Endodermal cell (in vitro differentiated cells): ENCODE measurements around the gene RUNX1. TPM values are rescaled to one million over a fixed set of nuclear protein-coding genes. Genes with fewer than 3 reads are reported as not detected.
A peak's percentile ranks its signal among the peaks of the same experiment; 100 is the strongest.

Experiments
- DNase-seq: peaks from one replicate; pipeline ENCODE4 v3.0.0-alpha.2; 2017
- H3K27ac ChIP-seq: 2 replicates; pipeline ENCODE4 v1.5.1; 2013; ENCODE audit warnings: mild to moderate bottlenecking, low read depth, low read length, moderate library complexity
- H3K27me3 ChIP-seq: 2 replicates; pipeline ENCODE4 v1.6.1; 2013; ENCODE audit warnings: mild to moderate bottlenecking, low read length, moderate library complexity; ENCODE audit not compliant: insufficient read depth, control insufficient read depth, poor library complexity, severe bottlenecking
- H3K36me3 ChIP-seq: 2 replicates; pipeline ENCODE4 v1.7.0; 2013; ENCODE audit warnings: mild to moderate bottlenecking, low read length, moderate library complexity; ENCODE audit not compliant: control insufficient read depth, insufficient read depth
- H3K4me1 ChIP-seq: one replicate; pipeline ENCODE4 v1.7.0; 2013; ENCODE audit warnings: low read length; ENCODE audit not compliant: control insufficient read depth, insufficient read depth
- H3K4me3 ChIP-seq: 2 replicates; pipeline ENCODE4 v1.5.1; 2013; ENCODE audit warnings: mild to moderate bottlenecking, low read length, moderate library complexity
- H3K9ac ChIP-seq: 2 replicates; pipeline ENCODE4 v1.6.1; 2013; ENCODE audit warnings: mild to moderate bottlenecking, low read length, moderate library complexity; ENCODE audit not compliant: poor library complexity, severe bottlenecking; ENCODE audit errors: extremely low read depth
- H3K9me3 ChIP-seq: 2 replicates; pipeline ENCODE4 v1.6.1; 2013; ENCODE audit warnings: mild to moderate bottlenecking, low read length, moderate library complexity; ENCODE audit not compliant: control insufficient read depth
- H3K27ac Mint-ChIP-seq: 2 replicates; pipeline ENCODE4 v1.8.0; 2020; ENCODE audit warnings: mixed read lengths
- H3K27me3 Mint-ChIP-seq: 2 replicates; pipeline ENCODE4 v1.8.0; 2021; ENCODE audit warnings: mild to moderate bottlenecking, mixed read lengths; ENCODE audit not compliant: insufficient read depth
- H3K36me3 Mint-ChIP-seq: 2 replicates; pipeline ENCODE4 v1.8.0; 2020; ENCODE audit warnings: low read depth, mixed read lengths
- H3K4me1 Mint-ChIP-seq: 2 replicates; pipeline ENCODE4 v1.8.0; 2020; ENCODE audit warnings: mixed read lengths
- H3K4me3 Mint-ChIP-seq: 2 replicates; pipeline ENCODE4 v1.8.0; 2020; ENCODE audit warnings: mild to moderate bottlenecking, moderate library complexity, mixed read lengths
- H3K9me3 Mint-ChIP-seq: 2 replicates; pipeline ENCODE4 v1.8.0; 2020; ENCODE audit warnings: mild to moderate bottlenecking, mixed read lengths
- CTCF ChIP-seq: fragments of 200-600 bp; sonication (generic); conservative IDR thresholded peaks from 2 replicates; pipeline ENCODE4 v1.5.0; 2021; ENCODE audit warnings: antibody characterized with exemption, mild to moderate bottlenecking
- WGBS, 2 experiments: methylation state at CpG; one replicate each; pipeline versions ENCODE4 v1.1.5 to v1.1.7; 2013; ENCODE audit warnings: missing lambda C conversion rate in 2 of 2, mixed read lengths in 1 of 2; ENCODE audit not compliant: insufficient coverage in 1 of 2, insufficient read length in 1 of 2; 5-methylcytosine and 5-hydroxymethylcytosine counted together
- total RNA-seq, 2 donors: library from RNA; stranded (reverse); fragmentation: NEBNext Ultra II Directional in 1 of 2; extraction: Animal tissue kit (Norgen Biotek cat#: 25700) in 1 of 2; gene quantifications; 2 replicates in 1 of 2; 3 replicates in 1 of 2; pipeline ENCODE4 v1.2.1, GENCODE V29; 2021

Gene RUNX1
- total RNA-seq, 2 donors from 2014 or later: 0.31 to 2.8 TPM

GRCh38 chr21:34833465-34833864, 215.6 kb downstream of the RUNX1 start:
- WGBS, 2 experiments: 96% methylated on average over 5 of the region's 5 CpGs
- no peak for DNase-seq
- Mint-ChIP-seq H3K4me3 (no peak overlapping the region), H3K9me3 (no peaks in the 10 kb centered on the region), H3K4me1 (peaks cover 12% of the 10 kb centered on the region), H3K27me3 (peaks cover 2% of the 10 kb centered on the region), H3K27ac (no peak overlapping the region), H3K36me3 (no peaks in the 10 kb centered on the region)
- no peaks in the 10 kb centered on the region for H3K36me3 ChIP-seq
- no peak overlapping the region for H3K4me3 ChIP-seq
- H3K9ac ChIP-seq: no peak overlapping the region
- no peaks in the 10 kb centered on the region for H3K9me3 ChIP-seq
- TF ChIP-seq CTCF: no peak
- H3K4me1 ChIP-seq: no peaks in the 10 kb centered on the region
- H3K27ac ChIP-seq: no peak overlapping the region
- H3K27me3 ChIP-seq: no peaks in the 10 kb centered on the region

- Mint-ChIP-seq H3K27me3 (peaks cover 2% of the 10 kb centered on the region), H3K4me1 (peaks cover 5% of the 10 kb centered on the region), H3K36me3 (peaks cover 6% of the 10 kb centered on the region), H3K9me3 (peaks cover 9% of the 10 kb centered on the region), H3K4me3 (no peak overlapping the region), H3K27ac (no peak overlapping the region)
- H3K27ac ChIP-seq: no peak overlapping the region
- DNase-seq: peak; percentile 10
- H3K4me3 ChIP-seq: no peak overlapping the region
- H3K9me3 ChIP-seq: peaks cover 8% of the 10 kb centered on the region
- 95 to 97% methylated on average over 9 to 12 of the region's 12 CpGs for WGBS, 2 experiments
- H3K9ac ChIP-seq: no peak overlapping the region
- H3K27me3 ChIP-seq: no peaks in the 10 kb centered on the region
- TF ChIP-seq CTCF: no peak
- no peaks in the 10 kb centered on the region for H3K4me1 ChIP-seq
- no peaks in the 10 kb centered on the region for H3K36me3 ChIP-seq
Measured at GRCh38 chr21:34830386-34831170, 218.5 kb downstream of the RUNX1 start.

GRCh38 chr21:34827445-34828235, 221.5 kb downstream of the RUNX1 start:
- Mint-ChIP-seq H3K36me3 (peaks cover 12% of the 10 kb centered on the region), H3K4me3 (no peak overlapping the region), H3K9me3 (peaks cover 12% of the 10 kb centered on the region), H3K27me3 (peaks cover 2% of the 10 kb centered on the region), H3K4me1 (peaks cover 7% of the 10 kb centered on the region), H3K27ac (no peak overlapping the region)
- no peak for TF ChIP-seq CTCF
- H3K4me3 ChIP-seq: no peak overlapping the region
- H3K4me1 ChIP-seq: no peaks in the 10 kb centered on the region
- H3K36me3 ChIP-seq: no peaks in the 10 kb centered on the region
- 90 to 93% methylated on average over 5 of the region's 5 CpGs for WGBS, 2 experiments
- H3K27me3 ChIP-seq: no peaks in the 10 kb centered on the region
- H3K9me3 ChIP-seq: peaks cover 11% of the 10 kb centered on the region
- no peak overlapping the region for H3K9ac ChIP-seq
- DNase-seq: no peak
- no peak overlapping the region for H3K27ac ChIP-seq
